SU-DHL-6 (cell line): Measurements from ENCODE around the gene ITGA8.

Experiments used
- H2AFZ ChIP-seq: fragments of 200-600 bp; sonication (generic); 2 replicates; pipeline ENCODE4 v1.6.1; 2014; ENCODE audit warnings: low read depth, mild to moderate bottlenecking, moderate library complexity, mixed read lengths, antibody characterized with exemption, low read length; ENCODE audit not compliant: severe bottlenecking
- H3F3A ChIP-seq: fragments of 200-600 bp; shearing (Covaris generic); 2 replicates; pipeline ENCODE4 v1.6.0; 2016; ENCODE audit warnings: antibody characterized with exemption, mild to moderate bottlenecking; ENCODE audit not compliant: insufficient read depth
- H3K27ac ChIP-seq: fragments of 200-600 bp; sonication (generic); 2 replicates; pipeline ENCODE4 v1.5.1; 2016; ENCODE audit warnings: low read depth, mild to moderate bottlenecking, low read length, moderate library complexity, mixed read lengths
- H3K27me3 ChIP-seq: fragments of 200-600 bp; sonication (generic), shearing (Covaris generic); 2 replicates; pipeline ENCODE4 v1.6.0; 2014; ENCODE audit warnings: mild to moderate bottlenecking, low read length
- H3K36me3 ChIP-seq: fragments of 200-600 bp; sonication (generic); 2 replicates; pipeline ENCODE4 v1.6.1; 2014; ENCODE audit warnings: mild to moderate bottlenecking, low read length, mixed read lengths
- H3K4me2 ChIP-seq: fragments of 300-600, 200-600 bp; shearing (Covaris generic), sonication (generic); 2 replicates; pipeline ENCODE4 v1.6.0; 2014; ENCODE audit warnings: low read length, low read depth, mild to moderate bottlenecking; ENCODE audit not compliant: poor library complexity, severe bottlenecking
- H3K4me3 ChIP-seq: fragments of 200-600 bp; sonication (generic); 2 replicates; pipeline ENCODE4 v1.5.1; 2014; ENCODE audit warnings: antibody characterized with exemption, low read length, mild to moderate bottlenecking, mixed read lengths; ENCODE audit not compliant: insufficient read depth, poor library complexity, severe bottlenecking
- H3K79me2 ChIP-seq: fragments of 200-600 bp; sonication (generic); 2 replicates; pipeline ENCODE4 v1.6.1; 2014; ENCODE audit warnings: mild to moderate bottlenecking, low read length, moderate library complexity; ENCODE audit not compliant: insufficient read depth
- H3K9ac ChIP-seq: fragments of 200-600 bp; sonication (generic); 2 replicates; pipeline ENCODE4 v1.7.0; 2014; ENCODE audit warnings: mild to moderate bottlenecking, low read length
- H3K9me2 ChIP-seq: fragments of 200-600 bp; sonication (generic); replicated peaks from 2 replicates; pipeline ENCODE4 v1.6.1; 2014; ENCODE audit warnings: low read length; ENCODE audit not compliant: insufficient read depth
- H3K9me3 ChIP-seq: fragments of 200-600 bp; sonication (generic); 2 replicates; pipeline ENCODE4 v1.6.1; 2014; ENCODE audit warnings: low read length, mixed read lengths; ENCODE audit not compliant: insufficient read depth
- H4K20me1 ChIP-seq: fragments of 200-600 bp; sonication (generic); 2 replicates; pipeline ENCODE4 v1.6.1; 2014; ENCODE audit warnings: low read depth, mild to moderate bottlenecking, antibody characterized with exemption, low read length, moderate library complexity, mixed read lengths
- CTCF ChIP-seq: fragments of 200-600 bp; sonication (generic); IDR thresholded peaks from one replicate; pipeline ENCODE4 v1.5.1; 2017; ENCODE audit warnings: antibody characterized with exemption, mild to moderate bottlenecking, low read length, moderate library complexity; ENCODE audit not compliant: insufficient read depth, poor library complexity, severe bottlenecking
- EZH2phosphoT487 ChIP-seq: fragments of 200-600 bp; sonication (generic), shearing (Covaris generic); conservative IDR thresholded peaks from 2 replicates; pipeline ENCODE4 v1.6.1; 2018; ENCODE audit warnings: mild to moderate bottlenecking, antibody characterized with exemption, low read length, moderate library complexity, mixed read lengths

Gene ITGA8

GRCh38 chr10:15626937-15627336 is 92.8 kb downstream of the ITGA8 start:
- Histone ChIP-seq H2AFZ (no peak overlapping the region), H3K9me2 (no peaks in the 10 kb centered on the region; the same call in 1 of the 2 replicates), H3F3A (no peaks in the 10 kb centered on the region), H4K20me1 (no peaks in the 10 kb centered on the region), H3K36me3 (no peaks in the 10 kb centered on the region), H3K27ac (no peak overlapping the region), H3K9ac (no peak overlapping the region), H3K79me2 (no peaks in the 10 kb centered on the region), H3K4me3 (no peak overlapping the region), H3K4me2 (no peak overlapping the region), H3K9me3 (no peaks in the 10 kb centered on the region), H3K27me3 (no peaks in the 10 kb centered on the region)
- no peak for TF ChIP-seq CTCF
- no peak for TF ChIP-seq EZH2phosphoT487

GRCh38 chr10:15625261-15625660 is 94.5 kb downstream of the ITGA8 start:
- Histone ChIP-seq H3K9me2 (no peaks in the 10 kb centered on the region; the same call in 1 of the 2 replicates), H3K36me3 (no peaks in the 10 kb centered on the region), H3F3A (no peaks in the 10 kb centered on the region), H3K4me2 (no peak overlapping the region), H3K9me3 (no peaks in the 10 kb centered on the region), H3K27ac (no peak overlapping the region), H3K4me3 (no peak overlapping the region), H3K9ac (no peak overlapping the region), H4K20me1 (no peaks in the 10 kb centered on the region), H3K27me3 (no peaks in the 10 kb centered on the region), H2AFZ (no peak overlapping the region), H3K79me2 (no peaks in the 10 kb centered on the region)
- no peak for TF ChIP-seq EZH2phosphoT487
- TF ChIP-seq CTCF = no peak

GRCh38 chr10:15624401-15625196 is 95.1 kb downstream of the ITGA8 start:
- Histone ChIP-seq H3K27me3 (no peaks in the 10 kb centered on the region), H3K4me2 (no peak overlapping the region)

More at GRCh38 chr10:15624401-15625196, 95.1 kb downstream of the ITGA8 start:
- H3K9me2 ChIP-seq = no peaks in the 10 kb centered on the region; the same call in 1 of the 2 replicates
- TF ChIP-seq EZH2phosphoT487 = no peak
- no peak for TF ChIP-seq CTCF
- no peaks in the 10 kb centered on the region for H3K36me3 ChIP-seq
- H3K79me2 ChIP-seq = no peaks in the 10 kb centered on the region
- no peaks in the 10 kb centered on the region for H4K20me1 ChIP-seq
- no peaks in the 10 kb centered on the region for H3K9me3 ChIP-seq
- no peak overlapping the region for H3K4me3 ChIP-seq
- H2AFZ ChIP-seq = no peak overlapping the region
- no peak overlapping the region for H3K27ac ChIP-seq
- H3K9ac ChIP-seq = no peak overlapping the region
- H3F3A ChIP-seq = no peaks in the 10 kb centered on the region
